OCI-LY3 (cell line): ENCODE data around the gene HAGHL.
A peak's percentile ranks its signal among the peaks of the same experiment; 100 is the strongest.

Experiments used
- H2AFZ ChIP-seq: fragments of 200-600, 300-600 bp; shearing (Covaris generic); 2 replicates; pipeline ENCODE4 v1.6.0; 2014; ENCODE audit warnings: antibody characterized with exemption, low read depth, low read length
- H3K27ac ChIP-seq: fragments of 200-600, 300-600 bp; sonication (generic); 2 replicates; pipeline ENCODE4 v1.5.1; 2014; ENCODE audit warnings: mild to moderate bottlenecking, low read length, moderate library complexity, mixed read lengths
- H3K27me3 ChIP-seq: fragments of 200-600, 300-600 bp; sonication (generic); 2 replicates; pipeline ENCODE4 v1.6.1; 2014; ENCODE audit warnings: low read depth, low read length, mixed read lengths
- H3K36me3 ChIP-seq: fragments of 200-600, 300-600 bp; sonication (generic); replicated peaks from 2 replicates; pipeline ENCODE3; 2014; ENCODE audit warnings: low read depth, low read length, mixed read lengths
- H3K4me1 ChIP-seq: fragments of 300-600, 200-600 bp; sonication (generic); 2 replicates; pipeline ENCODE4 v1.6.1; 2014; ENCODE audit warnings: low read length, mixed read lengths
- H3K4me2 ChIP-seq: fragments of 200-600, 300-600 bp; sonication (generic); 2 replicates; pipeline ENCODE4 v1.6.1; 2014; ENCODE audit warnings: low read length, mixed read lengths
- H3K4me3 ChIP-seq: fragments of 300-600, 200-600 bp; sonication (generic); 2 replicates; pipeline ENCODE4 v1.5.1; 2014; ENCODE audit warnings: antibody characterized with exemption, mild to moderate bottlenecking, low read length, moderate library complexity
- H3K79me2 ChIP-seq: fragments of 300-600, 200-600 bp; shearing (Covaris generic); 2 replicates; pipeline ENCODE4 v1.6.1; 2014; ENCODE audit warnings: mild to moderate bottlenecking, low read length, mixed read lengths
- H3K9ac ChIP-seq: fragments of 300-600, 200-600 bp; shearing (Covaris generic); 2 replicates; pipeline ENCODE4 v1.6.0; 2014; ENCODE audit warnings: mild to moderate bottlenecking, low read length, moderate library complexity
- H3K9me3 ChIP-seq: fragments of 200-600, 300-600 bp; shearing (Covaris generic); 2 replicates; pipeline ENCODE4 v1.6.1; 2014; ENCODE audit warnings: low read length, mixed read lengths; ENCODE audit not compliant: insufficient read depth
- H4K20me1 ChIP-seq: fragments of 200-600, 300-600 bp; sonication (generic); 2 replicates; pipeline ENCODE4 v1.6.1; 2016; ENCODE audit warnings: low read length, mixed read lengths; ENCODE audit not compliant: insufficient read depth
- CTCF ChIP-seq: fragments of 200-600, 300-600 bp; sonication (generic); IDR thresholded peaks from 2 replicates; pipeline ENCODE4 v1.5.1; 2014; ENCODE audit warnings: antibody characterized with exemption, low read length, low read depth
- EZH2phosphoT487 ChIP-seq: fragments of 200-600 bp; shearing (Covaris generic); IDR thresholded peaks from 2 replicates; pipeline ENCODE4 v1.6.1; 2018; ENCODE audit warnings: antibody characterized with exemption, mixed run types, low read depth

Gene HAGHL

GRCh38 chr16:680967-681745, 45.8 kb upstream of the HAGHL start:
- Histone ChIP-seq H3K4me3 (peak overlapping the region; percentile 95), H3K27ac (peak overlapping the region; percentile 81), H3K4me1 (peaks cover 16% of the 10 kb centered on the region), H3K4me2 (peak overlapping the region; percentile 94), H4K20me1 (0 out of 2 replicates have a peak, but pooled peaks cover 4% of the 10 kb centered on the region), H3K36me3 (peaks cover 24% of the 10 kb centered on the region), H3K9ac (peak overlapping the region; percentile 88), H3K9me3 (no peaks in the 10 kb centered on the region), H3K79me2 (peaks cover 37% of the 10 kb centered on the region), H2AFZ (no peak overlapping the region), H3K27me3 (no peaks in the 10 kb centered on the region)
- TF ChIP-seq EZH2phosphoT487 (no peak), CTCF (peak; percentile 11; the same call in 1 of the 2 replicates)

- no peak overlapping the region for H2AFZ ChIP-seq
- H3K27ac ChIP-seq = no peak overlapping the region
- peak overlapping the region; percentile 94 for H3K4me2 ChIP-seq
- H3K4me3 ChIP-seq = peak overlapping the region; percentile 95; the same call in 1 of the 2 replicates
- H3K9me3 ChIP-seq = no peaks in the 10 kb centered on the region
- 0 out of 2 replicates have a peak, but pooled peaks cover 4% of the 10 kb centered on the region for H4K20me1 ChIP-seq
- no peak overlapping the region for H3K9ac ChIP-seq
- peaks cover 24% of the 10 kb centered on the region for H3K36me3 ChIP-seq
- TF ChIP-seq EZH2phosphoT487 = no peak
- no peak for TF ChIP-seq CTCF
- peaks cover 37% of the 10 kb centered on the region for H3K79me2 ChIP-seq
- peaks cover 16% of the 10 kb centered on the region for H3K4me1 ChIP-seq
- no peaks in the 10 kb centered on the region for H3K27me3 ChIP-seq
Observed at GRCh38 chr16:681746-682427, 45.0 kb upstream of the HAGHL start.

- Histone ChIP-seq H3K36me3 (peaks cover 24% of the 10 kb centered on the region), H4K20me1 (0 out of 2 replicates have a peak, but pooled peaks cover 4% of the 10 kb centered on the region), H3K4me1 (peaks cover 16% of the 10 kb centered on the region), H3K27ac (no peak overlapping the region), H3K79me2 (peaks cover 37% of the 10 kb centered on the region), H3K27me3 (no peaks in the 10 kb centered on the region), H3K4me3 (peak overlapping the region; percentile 84), H3K9ac (no peak overlapping the region), H2AFZ (no peak overlapping the region), H3K9me3 (no peaks in the 10 kb centered on the region), H3K4me2 (peak overlapping the region; percentile 89)
- TF ChIP-seq EZH2phosphoT487 (no peak), CTCF (no peak)
Observed at GRCh38 chr16:682493-683395, 44.2 kb upstream of the HAGHL start.
